Fibroblast of the aortic adventitia (primary cell): Measurements from ENCODE around the gene PPIL6. TPM values are rescaled to one million over a fixed set of nuclear protein-coding genes. Genes with fewer than 3 reads are reported as not detected.

Experiments
- DNase-seq: peaks from one replicate; pipeline ENCODE4 v3.0.0-alpha.2; 2010; ENCODE audit warnings: low read depth
- H3K4me3 ChIP-seq: 2 replicates; pipeline ENCODE4 v1.5.1; 2011; ENCODE audit warnings: low read depth, mild to moderate bottlenecking, control low read depth, low read length, moderate library complexity
- total RNA-seq: library from RNA; depleted of rRNA; stranded (reverse); fragments of >200 nt; gene quantifications from 2 replicates; pipeline ENCODE4 v1.2.3, GENCODE V29; 2012; ENCODE audit warnings: low replicate concordance
- TF ChIP-seq, protein P1 (sequence below): IDR thresholded peaks from 2 replicates; pipeline ENCODE4 v1.5.1; 2011; ENCODE audit warnings: mild to moderate bottlenecking, low read length, control low read depth, inconsistent platforms; ENCODE audit not compliant: insufficient read depth

Gene PPIL6
- total RNA-seq, 1 donor, result 5.8 TPM

- no peak overlapping the region for H3K4me3 ChIP-seq
- TF ChIP-seq, protein P1, sequence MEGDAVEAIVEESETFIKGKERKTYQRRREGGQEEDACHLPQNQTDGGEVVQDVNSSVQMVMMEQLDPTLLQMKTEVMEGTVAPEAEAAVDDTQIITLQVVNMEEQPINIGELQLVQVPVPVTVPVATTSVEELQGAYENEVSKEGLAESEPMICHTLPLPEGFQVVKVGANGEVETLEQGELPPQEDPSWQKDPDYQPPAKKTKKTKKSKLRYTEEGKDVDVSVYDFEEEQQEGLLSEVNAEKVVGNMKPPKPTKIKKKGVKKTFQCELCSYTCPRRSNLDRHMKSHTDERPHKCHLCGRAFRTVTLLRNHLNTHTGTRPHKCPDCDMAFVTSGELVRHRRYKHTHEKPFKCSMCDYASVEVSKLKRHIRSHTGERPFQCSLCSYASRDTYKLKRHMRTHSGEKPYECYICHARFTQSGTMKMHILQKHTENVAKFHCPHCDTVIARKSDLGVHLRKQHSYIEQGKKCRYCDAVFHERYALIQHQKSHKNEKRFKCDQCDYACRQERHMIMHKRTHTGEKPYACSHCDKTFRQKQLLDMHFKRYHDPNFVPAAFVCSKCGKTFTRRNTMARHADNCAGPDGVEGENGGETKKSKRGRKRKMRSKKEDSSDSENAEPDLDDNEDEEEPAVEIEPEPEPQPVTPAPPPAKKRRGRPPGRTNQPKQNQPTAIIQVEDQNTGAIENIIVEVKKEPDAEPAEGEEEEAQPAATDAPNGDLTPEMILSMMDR, result no peak
- peak; percentile 75 for DNase-seq
These were observed 50.7 kb downstream of the PPIL6 start for GRCh38 chr6:109389650-109390274.

DNA sequence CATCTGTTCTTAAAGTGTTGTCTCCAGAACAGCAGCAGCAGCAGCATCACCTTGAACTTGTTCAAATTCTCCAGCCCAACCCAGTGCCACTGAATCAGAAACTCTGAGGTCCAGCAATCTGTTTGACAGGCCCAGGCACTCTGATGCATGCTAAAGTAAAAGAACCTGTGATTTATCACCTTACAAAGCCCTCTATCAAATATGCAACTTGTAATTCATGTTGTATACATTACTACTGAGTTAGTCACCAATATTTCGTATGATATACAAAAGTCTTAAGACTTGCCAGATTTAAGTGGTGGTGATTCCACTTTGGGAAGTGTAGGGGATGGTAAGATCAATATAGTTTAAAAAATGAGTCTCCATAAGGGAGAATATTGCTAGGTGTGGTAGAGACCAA is 52.2 kb downstream of the PPIL6 start:
- TF ChIP-seq, protein P1, result no peak
- DNase-seq, result no peak
- H3K4me3 ChIP-seq, result no peak overlapping the region

DNA sequence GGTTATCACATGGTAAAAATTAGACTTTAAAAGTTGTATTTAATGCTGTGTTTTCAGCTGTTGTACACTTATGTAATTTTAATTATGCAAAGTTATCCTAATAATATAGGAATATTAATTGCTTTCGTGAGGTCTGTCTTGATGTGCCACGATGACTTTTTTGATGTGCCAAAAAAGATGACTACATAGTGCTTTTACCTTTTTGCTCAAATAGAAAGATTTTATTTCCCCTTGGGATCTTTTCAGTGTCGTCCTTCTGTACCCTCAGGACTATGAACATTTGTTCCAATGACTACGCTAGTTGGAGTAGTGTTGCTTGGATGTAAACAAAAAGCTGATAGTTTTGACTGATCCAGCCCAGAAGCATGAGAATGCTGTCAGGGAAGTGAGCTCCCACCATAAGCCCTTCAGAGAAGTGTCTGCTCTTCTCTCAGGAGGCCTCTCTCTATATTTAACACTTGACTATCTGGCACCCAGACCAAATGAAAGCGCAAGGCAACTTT is 56.9 kb downstream of the PPIL6 start:
- no peak for DNase-seq
- peak overlapping the region; percentile 80 for H3K4me3 ChIP-seq

DNA sequence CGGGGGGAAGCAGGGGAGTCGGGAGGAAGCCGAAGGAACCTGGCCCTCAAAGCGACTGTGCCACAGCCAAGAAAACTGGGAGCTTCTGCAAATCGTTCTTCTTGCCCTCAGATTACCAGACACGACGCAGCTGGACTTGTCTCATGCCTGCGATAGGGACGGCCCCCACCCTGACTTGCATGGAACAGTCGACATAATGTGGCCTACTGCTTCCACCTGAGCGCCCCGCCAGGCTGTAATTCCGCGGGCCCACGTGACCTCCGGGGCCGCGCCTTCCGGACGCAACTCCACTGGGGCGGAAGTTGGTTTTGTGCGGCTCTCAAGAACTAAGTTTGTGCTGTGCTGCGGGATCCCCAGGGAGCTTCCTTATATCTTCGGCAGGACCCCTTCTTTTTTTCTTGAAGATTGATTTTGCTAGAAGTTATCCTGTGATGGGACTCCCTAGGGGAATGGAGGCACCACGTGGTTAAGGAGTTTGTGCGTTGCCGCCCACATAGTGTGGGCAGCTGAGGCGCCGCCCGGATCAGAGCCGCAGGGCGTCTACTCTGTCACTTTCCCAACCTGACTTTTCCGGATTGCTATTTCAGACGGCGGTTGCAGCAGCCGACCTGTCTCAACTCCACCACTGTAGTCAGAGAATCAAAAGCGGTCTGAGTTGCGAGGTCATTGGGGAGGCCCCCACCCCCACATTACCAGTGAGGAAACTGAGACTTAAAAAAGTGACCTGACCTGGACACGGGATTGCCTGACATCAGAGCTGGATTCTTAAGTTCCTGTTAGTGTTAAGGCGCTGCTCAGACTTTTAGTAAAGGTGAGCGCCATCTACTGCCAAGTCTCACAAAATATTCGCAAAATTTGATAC is 57.6 kb downstream of the PPIL6 start:
- TF ChIP-seq, protein P1, result peak; percentile 30
- H3K4me3 ChIP-seq, result peak overlapping the region; percentile 80
- DNase-seq, result peak; percentile 96

More for the DNA sequence above, 56.9 kb downstream of the PPIL6 start:
- TF ChIP-seq, protein P1, result no peak

- peak within 1 kb of the TSS; percentile 80 for H3K4me3 ChIP-seq
- TF ChIP-seq, protein P1, result no peak
- DNase-seq, result peak; percentile 96
These were observed 58.5 kb downstream of the PPIL6 start, which contains the start of gene CD164 for GRCh38 chr6:109381747-109382575. TSS of gene CD164 (minus strand) at chr6:109382467. CDS start at chr6:109382378, 89 bp downstream.

- peak overlapping the region; percentile 80 for H3K4me3 ChIP-seq
- TF ChIP-seq, protein P1, result no peak
- DNase-seq, result peak; percentile 47
These were observed 59.2 kb downstream of the PPIL6 start for GRCh38 chr6:109381061-109381746.
